Astrocyte (in vitro differentiated cells and primary cell): ENCODE measurements around the gene PAOX. TPM values are rescaled to one million over a fixed set of nuclear protein-coding genes. Genes with fewer than 3 reads are reported as not detected.

Experiments
- DNase-seq: peaks from one replicate; pipeline ENCODE4 v3.0.0-alpha.2; 2010; ENCODE audit warnings: low read depth
- FAIRE-seq: peaks from 2 replicates; lab custom pipeline; 2011; peaks lifted over from hg19 to GRCh38; lab: Jason Lieb, UNC
- H2AFZ ChIP-seq: 2 replicates; pipeline ENCODE4 v1.6.0; 2012; ENCODE audit warnings: low read depth, low read length, inconsistent platforms
- H3K27ac ChIP-seq: 2 replicates; pipeline ENCODE4 v1.5.1; 2011; ENCODE audit warnings: low read depth, low read length, inconsistent platforms
- H3K27me3 ChIP-seq: 2 replicates; pipeline ENCODE4 v1.6.0; 2011; ENCODE audit warnings: low read length, inconsistent platforms; ENCODE audit not compliant: insufficient read depth
- H3K36me3 ChIP-seq: 2 replicates; pipeline ENCODE4 v1.5.1; 2011; ENCODE audit warnings: low read length, inconsistent platforms; ENCODE audit not compliant: insufficient read depth
- H3K4me1 ChIP-seq: 2 replicates; pipeline ENCODE4 v1.5.1; 2011; ENCODE audit warnings: low read length, inconsistent platforms; ENCODE audit not compliant: insufficient read depth
- H3K4me2 ChIP-seq: 2 replicates; pipeline ENCODE4 v1.6.0; 2012; ENCODE audit warnings: low read length, inconsistent platforms
- H3K4me3 ChIP-seq: 2 replicates; pipeline ENCODE4 v1.5.1; 2011; ENCODE audit warnings: low read depth, mild to moderate bottlenecking, low read length, inconsistent platforms; ENCODE audit not compliant: insufficient read depth
- H3K79me2 ChIP-seq: 2 replicates; pipeline ENCODE4 v1.6.0; 2012; ENCODE audit warnings: mild to moderate bottlenecking, low read length, inconsistent platforms; ENCODE audit not compliant: insufficient read depth
- H3K9ac ChIP-seq: 2 replicates; pipeline ENCODE4 v1.6.0; 2012; ENCODE audit warnings: mild to moderate bottlenecking, low read length, inconsistent platforms
- H3K9me3 ChIP-seq: 2 replicates; pipeline ENCODE4 v1.5.1; 2012; ENCODE audit warnings: low read depth, mild to moderate bottlenecking, low read length, inconsistent platforms; ENCODE audit not compliant: insufficient read depth
- H4K20me1 ChIP-seq: 2 replicates; pipeline ENCODE4 v1.6.0; 2012; ENCODE audit warnings: low read length, inconsistent platforms; ENCODE audit not compliant: insufficient read depth
- H3K27ac Mint-ChIP-seq: one replicate; pipeline ENCODE4 v1.8.0; 2021; ENCODE audit warnings: mild to moderate bottlenecking, mixed read lengths; ENCODE audit not compliant: unreplicated experiment
- H3K27me3 Mint-ChIP-seq: one replicate; pipeline ENCODE4 v1.8.0; 2021; ENCODE audit warnings: low read depth, mixed read lengths; ENCODE audit not compliant: unreplicated experiment
- H3K36me3 Mint-ChIP-seq: one replicate; pipeline ENCODE4 v1.8.0; 2021; ENCODE audit warnings: low read depth, mixed read lengths; ENCODE audit not compliant: unreplicated experiment
- H3K4me1 Mint-ChIP-seq: one replicate; pipeline ENCODE4 v1.8.0; 2021; ENCODE audit warnings: low read depth, mixed read lengths; ENCODE audit not compliant: unreplicated experiment
- H3K4me3 Mint-ChIP-seq: one replicate; pipeline ENCODE4 v1.8.0; 2021; ENCODE audit warnings: mild to moderate bottlenecking, moderate library complexity, mixed read lengths; ENCODE audit not compliant: unreplicated experiment
- H3K9me3 Mint-ChIP-seq: one replicate; pipeline ENCODE4 v1.8.0; 2021; ENCODE audit warnings: mild to moderate bottlenecking, mixed read lengths; ENCODE audit not compliant: unreplicated experiment
- CTCF ChIP-seq: IDR thresholded peaks from 2 replicates; pipeline ENCODE4 v1.5.1; 2011; ENCODE audit warnings: low read depth, mild to moderate bottlenecking, inconsistent platforms, low read length, moderate library complexity; ENCODE audit not compliant: insufficient read depth
- EZH2 ChIP-seq: IDR thresholded peaks from 2 replicates; pipeline ENCODE4 v1.6.1; 2012; ENCODE audit warnings: mild to moderate bottlenecking, low read length, inconsistent platforms; ENCODE audit not compliant: insufficient read depth
- total RNA-seq: library from RNA; stranded (reverse); gene quantifications from 2 replicates; pipeline ENCODE4 v1.2.1, GENCODE V29; 2021

The PAOX gene
- total RNA-seq, 1 donor from 2014 or later, result 7.9 TPM

GRCh38 chr10:133368153-133368552 lies 10.9 kb upstream of the PAOX start:
- no peaks in the 10 kb centered on the region for H3K27me3 Mint-ChIP-seq
- Histone ChIP-seq H3K4me3 (no peak overlapping the region), H3K4me2 (no peak overlapping the region), H3K27me3 (no peaks in the 10 kb centered on the region), H3K9me3 (no peaks in the 10 kb centered on the region), H3K9ac (no peak overlapping the region), H2AFZ (no peak overlapping the region), H4K20me1 (peaks cover 5% of the 10 kb centered on the region), H3K4me1 (no peaks in the 10 kb centered on the region), H3K79me2 (peaks cover 9% of the 10 kb centered on the region), H3K27ac (no peak overlapping the region), H3K36me3 (peaks cover 4% of the 10 kb centered on the region)
- H3K4me3 Mint-ChIP-seq, result no peak overlapping the region
- no peak for DNase-seq
- no peaks in the 10 kb centered on the region for H3K9me3 Mint-ChIP-seq
- H3K4me1 Mint-ChIP-seq, result no peaks in the 10 kb centered on the region
- H3K27ac Mint-ChIP-seq, result no peak overlapping the region
- TF ChIP-seq CTCF, result no peak
- no peak for TF ChIP-seq EZH2
- no peak for FAIRE-seq
- H3K36me3 Mint-ChIP-seq, result peaks cover 13% of the 10 kb centered on the region

GRCh38 chr10:133370030-133370786 lies 8.9 kb upstream of the PAOX start:
- no peak overlapping the region for H3K9ac ChIP-seq

More at GRCh38 chr10:133370030-133370786, 8.9 kb upstream of the PAOX start:
- H3K4me1 ChIP-seq, result no peaks in the 10 kb centered on the region
- H3K36me3 ChIP-seq, result peaks cover 4% of the 10 kb centered on the region
- peaks cover 8% of the 10 kb centered on the region for H3K27me3 Mint-ChIP-seq
- no peak overlapping the region for H3K4me3 Mint-ChIP-seq
- no peak overlapping the region for H3K4me2 ChIP-seq
- no peak overlapping the region for H3K27ac ChIP-seq
- no peak overlapping the region for H2AFZ ChIP-seq
- peaks cover 2% of the 10 kb centered on the region for H3K9me3 Mint-ChIP-seq
- no peaks in the 10 kb centered on the region for H3K9me3 ChIP-seq
- H3K4me3 ChIP-seq, result no peak overlapping the region
- H3K79me2 ChIP-seq, result peaks cover 9% of the 10 kb centered on the region
- no peaks in the 10 kb centered on the region for H3K27me3 ChIP-seq
- no peak for TF ChIP-seq CTCF
- TF ChIP-seq EZH2, result no peak
- no peak for FAIRE-seq
- H4K20me1 ChIP-seq, result peaks cover 5% of the 10 kb centered on the region
- H3K4me1 Mint-ChIP-seq, result peaks cover 2% of the 10 kb centered on the region
- no peak overlapping the region for H3K27ac Mint-ChIP-seq
- peaks cover 4% of the 10 kb centered on the region for H3K36me3 Mint-ChIP-seq
- no peak for DNase-seq
